Skeletal muscle tissue (tissue), 4 donors: ENCODE data around the gene RNF31. TPM values are rescaled to one million over a fixed set of nuclear protein-coding genes. Genes with fewer than 3 reads are reported as not detected.

Source experiments
- H3K27ac ChIP-seq: one replicate; pipeline ENCODE4 v1.7.0; 2013; ENCODE audit warnings: mild to moderate bottlenecking, low read depth, low read length, inconsistent platforms
- H3K27me3 ChIP-seq, 3 donors: one replicate each; pipeline ENCODE4 v1.7.0; 2013; ENCODE audit warnings: low read length in 3 of 3; ENCODE audit not compliant: control insufficient read depth in 3 of 3, insufficient read depth in 3 of 3
- H3K36me3 ChIP-seq, 3 donors: one replicate each; pipeline ENCODE4 v1.7.0; 2013; ENCODE audit warnings: low read length in 3 of 3; ENCODE audit not compliant: control insufficient read depth in 3 of 3, insufficient read depth in 3 of 3
- H3K4me1 ChIP-seq, 3 donors: one replicate each; pipeline ENCODE4 v1.7.0; 2013; ENCODE audit warnings: low read length in 3 of 3, mild to moderate bottlenecking in 3 of 3; ENCODE audit not compliant: control insufficient read depth in 3 of 3, insufficient read depth in 3 of 3
- H3K4me3 ChIP-seq, 3 donors: one replicate each; pipeline ENCODE4 v1.7.0; 2013; ENCODE audit warnings: low read length in 3 of 3
- H3K9ac ChIP-seq, 3 donors: one replicate each; pipeline ENCODE4 v1.7.0; 2013; ENCODE audit warnings: low read length in 3 of 3, mild to moderate bottlenecking in 3 of 3, moderate library complexity in 2 of 3, low read depth in 1 of 3
- H3K9me3 ChIP-seq, 3 donors: one replicate each; pipeline ENCODE4 v1.7.0; 2013; ENCODE audit warnings: low read length in 3 of 3; ENCODE audit not compliant: control insufficient read depth in 3 of 3
- total RNA-seq: library from RNA; depleted of rRNA; stranded (reverse); fragments of >200 nt; gene quantifications from one replicate; pipeline ENCODE4 v1.2.3, GENCODE V29; 2014
- donor health status: Osteomylitis.

RNF31 gene
- total RNA-seq, 1 donor from 2014 or later, result 33.4 TPM

GRCh38 chr14:24187539-24187915 is 40.2 kb downstream of the RNF31 start:
- peak overlapping the region; percentile 79 to 87 (median 86) for H3K9ac ChIP-seq
- H3K36me3 ChIP-seq, result peaks cover 56 to 65% (median 61%) of the 10 kb centered on the region in 3 donors
- no peaks in the 10 kb centered on the region for H3K9me3 ChIP-seq
- peak overlapping the region; percentile 75 to 84 (median 83) for H3K4me3 ChIP-seq
- peaks cover 16 to 21% (median 20%) of the 10 kb centered on the region in 3 donors for H3K4me1 ChIP-seq
- no peaks in the 10 kb centered on the region for H3K27me3 ChIP-seq
- peak overlapping the region; percentile 83 for H3K27ac ChIP-seq

GRCh38 chr14:24188251-24189058 is 41.2 kb downstream of the RNF31 start, which contains the start of gene IPO4:
TSS of gene IPO4 (minus strand) at chr14:24188816. CDS start at chr14:24188787, 29 bp downstream.
- Histone ChIP-seq H3K4me1 (peaks cover 16 to 22% (median 21%) of the 10 kb centered on the region in 3 donors), H3K36me3 (peaks cover 53 to 64% (median 62%) of the 10 kb centered on the region in 3 donors), H3K9ac (peak within 1 kb of the TSS; percentile 79 to 87 (median 86)), H3K27me3 (no peaks in the 10 kb centered on the region), H3K4me3 (peak within 1 kb of the TSS; percentile 75 to 84 (median 83)), H3K27ac (peak within 1 kb of the TSS; percentile 83), H3K9me3 (no peaks in the 10 kb centered on the region)

- Histone ChIP-seq H3K36me3 (peaks cover 47 to 60% (median 58%) of the 10 kb centered on the region in 3 donors), H3K4me1 (peaks cover 16 to 23% (median 23%) of the 10 kb centered on the region in 3 donors), H3K9me3 (no peaks in the 10 kb centered on the region), H3K27ac (peak overlapping the region; percentile 83), H3K9ac (peak overlapping the region; percentile 79 to 87 (median 86)), H3K4me3 (peak overlapping the region; percentile 75 to 84 (median 83)), H3K27me3 (no peaks in the 10 kb centered on the region)
These were observed 41.7 kb downstream of the RNF31 start for GRCh38 chr14:24189059-24189375.

- peaks cover 20 to 28% (median 27%) of the 10 kb centered on the region in 3 donors for H3K4me1 ChIP-seq
- no peaks in the 10 kb centered on the region for H3K9me3 ChIP-seq
- H3K27me3 ChIP-seq, result no peaks in the 10 kb centered on the region
- H3K9ac ChIP-seq, result no peak overlapping the region
- H3K27ac ChIP-seq, result no peak overlapping the region
- H3K4me3 ChIP-seq, result no peak overlapping the region
- peaks cover 43 to 55% (median 53%) of the 10 kb centered on the region in 3 donors for H3K36me3 ChIP-seq
These were observed 42.2 kb downstream of the RNF31 start for GRCh38 chr14:24189460-24189859.

- no peaks in the 10 kb centered on the region for H3K9me3 ChIP-seq
- H3K36me3 ChIP-seq, result peaks cover 34 to 46% (median 44%) of the 10 kb centered on the region in 3 donors
- no peak overlapping the region for H3K9ac ChIP-seq
- H3K4me3 ChIP-seq, result no peak overlapping the region
- H3K27ac ChIP-seq, result no peak overlapping the region
- peaks cover 26 to 37% (median 33%) of the 10 kb centered on the region in 3 donors for H3K4me1 ChIP-seq
- H3K27me3 ChIP-seq, result no peaks in the 10 kb centered on the region
These were observed 43.1 kb downstream of the RNF31 start for GRCh38 chr14:24190416-24190815.

- H3K9me3 ChIP-seq, result no peaks in the 10 kb centered on the region
- H3K27ac ChIP-seq, result no peak overlapping the region
- H3K36me3 ChIP-seq, result peaks cover 17 to 27% (median 27%) of the 10 kb centered on the region in 3 donors
- H3K4me1 ChIP-seq, result peaks cover 28 to 38% (median 34%) of the 10 kb centered on the region in 3 donors
- no peak overlapping the region for H3K4me3 ChIP-seq
- H3K9ac ChIP-seq, result no peak overlapping the region
- H3K27me3 ChIP-seq, result no peaks in the 10 kb centered on the region
These were observed 45.6 kb downstream of the RNF31 start for GRCh38 chr14:24192933-24193332.

- Histone ChIP-seq H3K9me3 (no peaks in the 10 kb centered on the region), H3K27ac (peak overlapping the region; percentile 99), H3K4me1 (peaks cover 19 to 31% (median 26%) of the 10 kb centered on the region in 3 donors), H3K27me3 (no peaks in the 10 kb centered on the region), H3K36me3 (peaks cover 20 to 32% (median 27%) of the 10 kb centered on the region in 3 donors), H3K4me3 (peak overlapping the region; percentile 92 to 97 (median 95)), H3K9ac (peak overlapping the region; percentile 91 to 97 (median 96))
These were observed 47.0 kb downstream of the RNF31 start for GRCh38 chr14:24194186-24194872.

- Histone ChIP-seq H3K9me3 (no peaks in the 10 kb centered on the region), H3K9ac (peak overlapping the region; percentile 91 to 97 (median 96)), H3K36me3 (peaks cover 16 to 29% (median 27%) of the 10 kb centered on the region in 3 donors), H3K27ac (peak overlapping the region; percentile 99), H3K4me1 (peaks cover 19 to 31% (median 26%) of the 10 kb centered on the region in 3 donors), H3K4me3 (peak overlapping the region; percentile 92 to 97 (median 95)), H3K27me3 (no peaks in the 10 kb centered on the region)
These were observed 47.5 kb downstream of the RNF31 start for GRCh38 chr14:24194873-24195185.

GRCh38 chr14:24195186-24196070 is 48.1 kb downstream of the RNF31 start, which contains the start of gene TM9SF1:
TSS of gene TM9SF1 (minus strand) at chr14:24195441. CDS start at chr14:24195019, 422 bp downstream.
- Histone ChIP-seq H3K4me1 (peaks cover 19 to 31% (median 26%) of the 10 kb centered on the region in 3 donors), H3K27me3 (no peaks in the 10 kb centered on the region), H3K27ac (peak within 1 kb of the TSS; percentile 99), H3K4me3 (peak within 1 kb of the TSS; percentile 92 to 97 (median 95)), H3K9me3 (no peaks in the 10 kb centered on the region), H3K36me3 (peaks cover 16 to 26% (median 21%) of the 10 kb centered on the region in 3 donors), H3K9ac (peak within 1 kb of the TSS; percentile 91 to 97 (median 96))
